HCEC 1CT (cell line): ENCODE results near the gene TSPAN3.

Experiments
- DNase-seq: peaks from one replicate; pipeline ENCODE4 v3.0.0-alpha.2; 2017

The TSPAN3 gene

GRCh38 chr15:77032647-77033416 lies 38.1 kb downstream of the TSPAN3 start:
- DNase-seq: no peak

- no peak for DNase-seq
Measured at GRCh38 chr15:77032052-77032646, 38.8 kb downstream of the TSPAN3 start.

GRCh38 chr15:77031376-77032050 lies 39.4 kb downstream of the TSPAN3 start:
- DNase-seq: no peak

GRCh38 chr15:77030928-77031375 lies 40.0 kb downstream of the TSPAN3 start:
- no peak for DNase-seq

- DNase-seq: no peak
Measured at GRCh38 chr15:77030048-77030927, 40.6 kb downstream of the TSPAN3 start.

- no peak for DNase-seq
Measured at GRCh38 chr15:77029166-77030047, 41.5 kb downstream of the TSPAN3 start.

GRCh38 chr15:77028451-77029165 lies 42.3 kb downstream of the TSPAN3 start:
- DNase-seq: no peak

GRCh38 chr15:77027697-77028450 lies 43.0 kb downstream of the TSPAN3 start:
- no peak for DNase-seq

- no peak for DNase-seq
Measured at GRCh38 chr15:77027111-77027696, 43.7 kb downstream of the TSPAN3 start.

- no peak for DNase-seq
Measured at GRCh38 chr15:77026501-77027110, 44.3 kb downstream of the TSPAN3 start.

- DNase-seq: no peak
Measured at GRCh38 chr15:77025941-77026411, 44.9 kb downstream of the TSPAN3 start.

- no peak for DNase-seq
Measured at GRCh38 chr15:77025083-77025901, 45.6 kb downstream of the TSPAN3 start.

GRCh38 chr15:77024273-77025082 lies 46.4 kb downstream of the TSPAN3 start:
- DNase-seq: peak; percentile 14

- DNase-seq: no peak
Measured at GRCh38 chr15:77023576-77024272, 47.2 kb downstream of the TSPAN3 start.

GRCh38 chr15:77022646-77023575 lies 48.0 kb downstream of the TSPAN3 start:
- no peak for DNase-seq
